Measurements from ENCODE around the gene PAK6.

- TF ChIP-seq, protein P1, sequence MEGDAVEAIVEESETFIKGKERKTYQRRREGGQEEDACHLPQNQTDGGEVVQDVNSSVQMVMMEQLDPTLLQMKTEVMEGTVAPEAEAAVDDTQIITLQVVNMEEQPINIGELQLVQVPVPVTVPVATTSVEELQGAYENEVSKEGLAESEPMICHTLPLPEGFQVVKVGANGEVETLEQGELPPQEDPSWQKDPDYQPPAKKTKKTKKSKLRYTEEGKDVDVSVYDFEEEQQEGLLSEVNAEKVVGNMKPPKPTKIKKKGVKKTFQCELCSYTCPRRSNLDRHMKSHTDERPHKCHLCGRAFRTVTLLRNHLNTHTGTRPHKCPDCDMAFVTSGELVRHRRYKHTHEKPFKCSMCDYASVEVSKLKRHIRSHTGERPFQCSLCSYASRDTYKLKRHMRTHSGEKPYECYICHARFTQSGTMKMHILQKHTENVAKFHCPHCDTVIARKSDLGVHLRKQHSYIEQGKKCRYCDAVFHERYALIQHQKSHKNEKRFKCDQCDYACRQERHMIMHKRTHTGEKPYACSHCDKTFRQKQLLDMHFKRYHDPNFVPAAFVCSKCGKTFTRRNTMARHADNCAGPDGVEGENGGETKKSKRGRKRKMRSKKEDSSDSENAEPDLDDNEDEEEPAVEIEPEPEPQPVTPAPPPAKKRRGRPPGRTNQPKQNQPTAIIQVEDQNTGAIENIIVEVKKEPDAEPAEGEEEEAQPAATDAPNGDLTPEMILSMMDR (conservative IDR thresholded peaks at IDR 0.05; ENCODE audit: low read depth, low read length) = no peak
- TF ChIP-seq EZH2 (IDR thresholded peaks at IDR 0.05; ENCODE audit: borderline replicate concordance, low read depth, low read length, poor library complexity, severe bottlenecking) = no peak
Measured at GRCh38 chr15:40322531-40323238, 83.8 kb downstream of the PAK6 start.
